Measurements from ENCODE around the gene CFAP221.
"Not testable (repeated sequence)": the region's sequence is repeated elsewhere in the genome, so short reads cannot be mapped to it uniquely, and the experiment has no call there.

The CFAP221 gene

GRCh38 chr2:119586085-119586484 lies 41.8 kb downstream of the CFAP221 start:
- no peak for DNase-seq (ENCODE audit: low read depth in 2 of 2)

DNA sequence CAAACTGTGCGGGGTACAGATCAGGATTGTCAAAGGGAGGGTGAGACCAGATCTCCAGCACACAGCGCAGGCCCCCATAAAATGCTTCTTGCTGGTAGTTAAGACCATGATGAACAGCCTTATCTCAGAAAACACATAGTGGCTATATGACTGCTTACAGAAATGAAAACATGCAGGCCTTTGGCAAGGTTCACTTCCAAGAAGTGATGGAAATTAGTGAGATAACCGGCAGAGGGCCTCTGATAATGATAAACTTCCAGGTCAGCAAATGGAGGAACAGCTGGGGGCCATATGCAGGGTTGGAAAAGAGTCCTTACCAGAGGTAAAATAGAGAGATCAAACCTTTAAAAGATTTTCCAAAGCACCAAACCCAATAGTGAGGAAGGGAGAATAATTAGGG lies 46.6 kb downstream of the CFAP221 start:
- DNase-seq (ENCODE audit: low read depth in 2 of 2): no peak

- DNase-seq (ENCODE audit: low read depth in 2 of 2): no peak
Observed at GRCh38 chr2:119591523-119591922, 47.3 kb downstream of the CFAP221 start.

GRCh38 chr2:119592436-119592835 lies 48.2 kb downstream of the CFAP221 start:
- no peak for DNase-seq (ENCODE audit: low read depth in 2 of 2)

GRCh38 chr2:119596638-119597037 lies 52.4 kb downstream of the CFAP221 start:
- no peak for DNase-seq (ENCODE audit: low read depth in 2 of 2)

DNA sequence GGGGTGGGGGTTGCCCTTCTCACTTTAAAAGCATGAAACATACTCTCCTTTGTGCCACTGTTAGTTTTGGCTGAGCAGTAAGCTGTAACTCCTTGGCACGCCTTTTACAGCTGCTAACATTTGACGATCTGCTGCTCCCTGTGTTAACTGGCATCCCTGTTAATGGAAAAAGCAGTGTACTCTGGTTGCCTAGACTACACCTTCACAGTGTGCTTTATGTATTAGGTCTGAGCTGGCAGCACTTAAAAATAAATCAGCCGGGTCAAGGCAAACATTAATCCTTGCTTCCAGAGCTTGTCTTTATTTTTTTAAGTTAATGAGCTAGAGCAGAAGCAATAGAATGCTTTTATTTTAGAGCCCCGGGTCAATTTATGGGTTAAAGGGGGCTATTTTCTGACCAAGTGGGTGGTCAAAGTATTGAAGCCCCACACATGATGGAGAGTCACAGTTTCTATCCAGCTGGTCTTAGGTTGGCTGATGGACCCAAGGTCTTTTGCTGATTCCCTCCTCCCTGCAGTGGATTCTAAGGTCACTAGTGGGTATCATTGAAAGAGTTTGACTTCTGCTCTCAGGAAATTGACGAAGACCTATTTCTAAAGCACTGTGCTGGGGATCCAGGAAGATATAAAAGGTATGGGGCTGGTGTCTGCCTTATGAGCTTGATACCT lies 54.5 kb downstream of the CFAP221 start:
- DNase-seq (ENCODE audit: low read depth in 2 of 2): no peak

GRCh38 chr2:119599384-119599783 lies 55.1 kb downstream of the CFAP221 start:
- no peak for DNase-seq (ENCODE audit: low read depth in 2 of 2)

- no peak for DNase-seq (ENCODE audit: low read depth in 2 of 2)
Observed at GRCh38 chr2:119605096-119605495, 60.8 kb downstream of the CFAP221 start.

DNA sequence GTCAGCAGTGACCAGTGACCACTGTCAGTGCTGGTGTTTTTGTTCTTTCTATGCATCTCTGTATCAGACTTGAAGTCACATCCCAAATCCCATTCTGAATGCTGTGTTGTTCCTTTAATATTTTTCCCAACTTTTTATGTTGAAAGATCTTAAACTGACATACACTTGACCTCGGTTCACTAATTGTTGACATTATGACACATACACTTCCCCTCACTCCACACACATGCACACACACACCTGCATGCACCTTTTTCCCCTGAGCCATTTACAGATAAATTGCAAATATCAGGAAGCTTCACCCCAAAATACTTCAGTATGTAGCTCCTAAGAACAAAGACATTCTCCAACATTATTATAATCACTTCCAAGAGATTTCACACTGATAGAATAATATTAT lies 62.4 kb downstream of the CFAP221 start:
- DNase-seq (ENCODE audit: low read depth in 2 of 2): no peak

- no peak for DNase-seq (ENCODE audit: low read depth in 2 of 2)
Observed at GRCh38 chr2:119608553-119608952, 64.3 kb downstream of the CFAP221 start.

GRCh38 chr2:119609337-119609736 lies 65.1 kb downstream of the CFAP221 start:
- no peak for DNase-seq (ENCODE audit: low read depth in 2 of 2)

DNA sequence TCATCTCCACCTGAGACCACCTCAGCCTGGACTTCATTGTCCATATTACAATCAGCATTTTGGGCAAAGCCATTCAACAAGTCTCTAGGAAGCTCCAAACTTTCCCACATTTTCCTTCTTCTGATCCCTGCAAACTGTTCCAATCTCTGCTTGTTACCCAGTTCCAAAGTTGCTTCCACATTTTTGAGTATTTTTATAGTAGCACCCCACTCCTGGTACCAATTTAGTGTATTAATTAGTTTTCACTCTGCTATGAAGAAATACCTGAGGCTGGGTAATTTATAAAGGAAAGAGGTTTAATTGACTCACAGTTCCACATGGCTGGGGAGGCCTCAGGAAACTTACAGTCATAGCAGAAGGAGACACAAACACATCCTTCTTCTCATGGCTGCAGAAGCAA lies 69.9 kb downstream of the CFAP221 start:
- DNase-seq (ENCODE audit: low read depth in 2 of 2): not testable (repeated sequence)

- DNase-seq (ENCODE audit: low read depth in 2 of 2): no peak
Observed at GRCh38 chr2:119616421-119616820, 72.2 kb downstream of the CFAP221 start.

- no peak for DNase-seq (ENCODE audit: low read depth in 2 of 2)
Observed at GRCh38 chr2:119617455-119617854, 73.2 kb downstream of the CFAP221 start.

DNA sequence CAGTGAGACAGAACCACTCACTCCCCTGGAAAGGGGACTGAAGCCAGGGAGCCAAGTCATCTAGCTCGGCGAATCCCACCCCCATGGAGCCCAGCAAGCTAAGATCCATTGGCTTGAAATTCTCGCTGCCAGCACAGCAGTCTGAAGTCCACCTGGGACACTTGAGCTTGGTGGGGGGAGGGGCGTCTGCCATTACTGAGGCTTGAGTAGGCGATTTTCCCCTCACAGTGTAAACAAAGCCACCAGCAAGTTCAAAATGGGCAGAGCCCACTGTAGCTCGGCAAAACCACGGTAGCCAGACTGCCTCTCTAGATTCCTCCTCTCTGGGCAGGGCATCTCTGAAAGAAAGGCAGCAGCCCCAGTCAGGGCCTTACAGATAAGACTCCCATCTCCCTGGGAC lies 74.5 kb downstream of the CFAP221 start:
- not testable (repeated sequence) for DNase-seq (ENCODE audit: low read depth in 2 of 2)

DNA sequence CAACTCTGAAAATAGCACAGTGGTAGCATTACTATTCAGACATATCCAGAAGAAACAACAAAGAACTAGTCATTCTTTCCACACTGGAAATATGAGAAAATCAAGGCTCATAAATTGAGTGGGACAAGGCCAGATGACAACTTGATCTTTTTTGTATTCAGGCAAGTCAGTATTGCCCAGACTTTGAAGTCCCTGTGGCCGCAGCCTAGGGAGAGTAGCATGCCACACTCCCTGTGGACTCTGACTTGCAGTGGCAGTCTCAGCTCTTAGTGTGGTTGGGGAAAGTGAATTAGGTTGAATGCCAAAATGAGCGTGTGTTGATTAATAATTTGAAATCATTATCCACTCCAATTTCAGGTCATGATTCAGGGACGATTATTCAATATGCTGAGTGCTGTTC lies 81.0 kb downstream of the CFAP221 start:
- no peak for DNase-seq (ENCODE audit: low read depth in 2 of 2)

- DNase-seq (ENCODE audit: low read depth in 2 of 2): no peak
Observed at GRCh38 chr2:119629323-119629825, 85.1 kb downstream of the CFAP221 start.

DNA sequence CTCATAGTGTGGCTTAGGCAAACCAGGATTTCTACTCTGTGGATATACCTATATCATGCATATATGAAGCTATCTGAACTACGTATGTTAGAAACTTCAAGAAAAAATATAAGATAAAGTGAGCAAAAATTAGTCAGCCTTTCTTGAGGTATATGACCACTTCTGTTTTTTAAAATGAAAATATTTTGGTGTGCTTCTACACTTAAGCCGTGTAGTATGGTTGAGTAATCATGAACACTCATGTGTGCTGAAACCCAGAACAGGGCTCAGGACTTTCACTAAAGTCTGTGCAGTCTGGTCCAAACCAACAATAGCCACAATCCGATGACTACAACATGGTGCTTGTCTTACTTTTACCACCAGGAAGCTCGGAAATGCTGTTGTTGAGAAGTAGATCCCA lies 85.9 kb downstream of the CFAP221 start:
- no peak for DNase-seq (ENCODE audit: low read depth in 2 of 2)

GRCh38 chr2:119637371-119637770 lies 93.1 kb downstream of the CFAP221 start:
- no peak for DNase-seq (ENCODE audit: low read depth in 2 of 2)

GRCh38 chr2:119638246-119638645 lies 94.0 kb downstream of the CFAP221 start:
- DNase-seq (ENCODE audit: low read depth in 2 of 2): no peak

GRCh38 chr2:119638685-119639554 lies 94.7 kb downstream of the CFAP221 start:
- no peak for DNase-seq (ENCODE audit: low read depth in 2 of 2)

- DNase-seq (ENCODE audit: low read depth in 2 of 2): peak; percentile 33 to 38
Observed at GRCh38 chr2:119641562-119642258, 97.5 kb downstream of the CFAP221 start.

Data from fibroblast of skin of left quadriceps (primary cell).